Measurements from ENCODE around the gene ZBTB8B. TPM values are rescaled to one million over a fixed set of nuclear protein-coding genes. Genes with fewer than 3 reads are reported as not detected.
"Not testable (repeated sequence)": the region's sequence is repeated elsewhere in the genome, so short reads cannot be mapped to it uniquely, and the experiment has no call there.

The ZBTB8B gene
- polyA plus RNA-seq, 1 of the 3 experiments (the other 2 are of a cell fraction), result 0.08 TPM

DNA sequence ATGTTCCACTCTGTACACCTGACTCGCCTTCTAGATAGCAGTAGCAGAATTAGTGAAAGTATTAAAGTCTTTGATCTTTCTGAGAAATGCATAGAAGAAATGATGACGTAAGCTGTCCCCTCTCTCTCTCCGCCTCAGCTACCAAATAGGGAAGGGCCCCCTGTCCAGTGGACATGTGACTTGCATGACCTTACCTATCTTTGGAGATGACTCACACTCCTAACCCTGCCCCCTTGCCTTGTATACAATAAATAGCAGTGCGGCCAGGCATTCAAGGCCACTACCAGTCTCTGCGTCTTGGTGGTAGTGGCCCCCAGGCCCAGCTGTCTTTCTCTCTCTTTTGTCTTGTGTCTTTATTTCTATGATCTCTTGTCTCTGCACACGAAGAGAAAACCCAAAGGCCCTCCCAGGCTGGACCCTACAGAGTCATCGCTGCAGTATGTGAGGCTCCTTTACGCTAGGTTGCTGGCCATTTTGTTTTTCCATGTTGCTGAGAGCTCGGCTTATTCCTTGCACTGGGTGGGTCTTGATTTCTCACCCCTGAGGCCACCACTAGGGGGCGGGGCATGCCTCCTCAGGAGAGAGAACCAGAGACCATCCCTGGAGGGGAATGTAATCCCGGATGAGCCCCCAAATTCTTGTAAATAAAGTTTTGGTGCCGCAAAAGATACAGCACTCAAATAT lies 16.0 kb upstream of the ZBTB8B start:
- TF ChIP-seq, protein P1, sequence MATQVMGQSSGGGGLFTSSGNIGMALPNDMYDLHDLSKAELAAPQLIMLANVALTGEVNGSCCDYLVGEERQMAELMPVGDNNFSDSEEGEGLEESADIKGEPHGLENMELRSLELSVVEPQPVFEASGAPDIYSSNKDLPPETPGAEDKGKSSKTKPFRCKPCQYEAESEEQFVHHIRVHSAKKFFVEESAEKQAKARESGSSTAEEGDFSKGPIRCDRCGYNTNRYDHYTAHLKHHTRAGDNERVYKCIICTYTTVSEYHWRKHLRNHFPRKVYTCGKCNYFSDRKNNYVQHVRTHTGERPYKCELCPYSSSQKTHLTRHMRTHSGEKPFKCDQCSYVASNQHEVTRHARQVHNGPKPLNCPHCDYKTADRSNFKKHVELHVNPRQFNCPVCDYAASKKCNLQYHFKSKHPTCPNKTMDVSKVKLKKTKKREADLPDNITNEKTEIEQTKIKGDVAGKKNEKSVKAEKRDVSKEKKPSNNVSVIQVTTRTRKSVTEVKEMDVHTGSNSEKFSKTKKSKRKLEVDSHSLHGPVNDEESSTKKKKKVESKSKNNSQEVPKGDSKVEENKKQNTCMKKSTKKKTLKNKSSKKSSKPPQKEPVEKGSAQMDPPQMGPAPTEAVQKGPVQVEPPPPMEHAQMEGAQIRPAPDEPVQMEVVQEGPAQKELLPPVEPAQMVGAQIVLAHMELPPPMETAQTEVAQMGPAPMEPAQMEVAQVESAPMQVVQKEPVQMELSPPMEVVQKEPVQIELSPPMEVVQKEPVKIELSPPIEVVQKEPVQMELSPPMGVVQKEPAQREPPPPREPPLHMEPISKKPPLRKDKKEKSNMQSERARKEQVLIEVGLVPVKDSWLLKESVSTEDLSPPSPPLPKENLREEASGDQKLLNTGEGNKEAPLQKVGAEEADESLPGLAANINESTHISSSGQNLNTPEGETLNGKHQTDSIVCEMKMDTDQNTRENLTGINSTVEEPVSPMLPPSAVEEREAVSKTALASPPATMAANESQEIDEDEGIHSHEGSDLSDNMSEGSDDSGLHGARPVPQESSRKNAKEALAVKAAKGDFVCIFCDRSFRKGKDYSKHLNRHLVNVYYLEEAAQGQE (IDR thresholded peaks at IDR 0.05; ENCODE audit: low read depth, low read length), result no peak
- TF ChIP-seq, protein P2, sequence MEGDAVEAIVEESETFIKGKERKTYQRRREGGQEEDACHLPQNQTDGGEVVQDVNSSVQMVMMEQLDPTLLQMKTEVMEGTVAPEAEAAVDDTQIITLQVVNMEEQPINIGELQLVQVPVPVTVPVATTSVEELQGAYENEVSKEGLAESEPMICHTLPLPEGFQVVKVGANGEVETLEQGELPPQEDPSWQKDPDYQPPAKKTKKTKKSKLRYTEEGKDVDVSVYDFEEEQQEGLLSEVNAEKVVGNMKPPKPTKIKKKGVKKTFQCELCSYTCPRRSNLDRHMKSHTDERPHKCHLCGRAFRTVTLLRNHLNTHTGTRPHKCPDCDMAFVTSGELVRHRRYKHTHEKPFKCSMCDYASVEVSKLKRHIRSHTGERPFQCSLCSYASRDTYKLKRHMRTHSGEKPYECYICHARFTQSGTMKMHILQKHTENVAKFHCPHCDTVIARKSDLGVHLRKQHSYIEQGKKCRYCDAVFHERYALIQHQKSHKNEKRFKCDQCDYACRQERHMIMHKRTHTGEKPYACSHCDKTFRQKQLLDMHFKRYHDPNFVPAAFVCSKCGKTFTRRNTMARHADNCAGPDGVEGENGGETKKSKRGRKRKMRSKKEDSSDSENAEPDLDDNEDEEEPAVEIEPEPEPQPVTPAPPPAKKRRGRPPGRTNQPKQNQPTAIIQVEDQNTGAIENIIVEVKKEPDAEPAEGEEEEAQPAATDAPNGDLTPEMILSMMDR (IDR thresholded peaks at IDR 0.05), result peak; percentile 17
- H3K79me2 ChIP-seq (ENCODE audit: insufficient read depth), result no peaks in the 10 kb centered on the region
- H3K9ac ChIP-seq, result no peak overlapping the region
- H3K9me3 ChIP-seq, result no peaks in the 10 kb centered on the region
- no peak overlapping the region for H3K27ac ChIP-seq (ENCODE audit: low read depth in 2 of 2, low read length in 1 of 2)
- H3K36me3 ChIP-seq (replicated peaks in 1 of 2; ENCODE audit: control insufficient read depth in 1 of 2, insufficient read depth in 2 of 2, low read length in 1 of 2), result no peaks in the 10 kb centered on the region
- no peaks in the 10 kb centered on the region for H3K4me1 ChIP-seq (ENCODE audit: control insufficient read depth in 1 of 2, insufficient read depth in 2 of 2, low read depth in 1 of 2, low read length in 1 of 2)
- H3F3A ChIP-seq (replicated peaks; ENCODE audit: insufficient read depth), result no peaks in the 10 kb centered on the region
- POLR2A ChIA-PET, result no interaction called here
- H2AFZ ChIP-seq (ENCODE audit: low read depth), result no peak overlapping the region
- 72% methylated on average over 12 of the region's 12 CpGs for WGBS (ENCODE audit: low lambda C conversion rate)
- H3K4me3 ChIP-seq (ENCODE audit: low read depth in 2 of 2, low read length in 1 of 2), result no peak overlapping the region
- no peaks in the 10 kb centered on the region for H4K20me1 ChIP-seq (ENCODE audit: insufficient read depth)
- DNase-seq, result no peak
- H3K27me3 ChIP-seq (ENCODE audit: insufficient read depth), result no peaks in the 10 kb centered on the region; the same call in 1 of the 2 replicates
- H3K9me2 ChIP-seq, result no peaks in the 10 kb centered on the region
- CTCF ChIA-PET, result interaction anchor here (0.6 to 3.6 kb wide), 18 partner anchors 9 to 637 kb away, joined by 3 to 20 read pairs (median 4); partner anchors contain the start of genes MARCKSL1 and ZBTB8B
- H3K4me2 ChIP-seq, result no peak overlapping the region

DNA sequence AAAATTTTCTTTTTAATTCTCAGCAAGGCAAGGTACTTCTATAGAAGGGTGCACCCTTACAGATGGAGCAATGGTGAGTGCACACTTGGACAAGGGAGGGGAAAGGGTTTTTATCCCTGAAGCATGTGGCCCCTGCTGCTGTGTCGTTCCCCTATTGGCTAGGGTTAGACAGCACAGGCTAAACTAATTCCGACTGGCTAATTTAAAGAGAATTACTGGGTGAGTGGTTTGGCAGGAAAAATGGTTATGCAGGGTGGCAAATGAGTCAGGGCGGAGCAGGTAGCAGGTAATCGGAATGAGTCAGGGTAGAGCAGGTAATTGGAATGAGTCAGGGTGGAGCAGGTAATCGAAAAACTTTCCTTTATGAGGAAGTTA lies 15.4 kb upstream of the ZBTB8B start:
- H2AFZ ChIP-seq (ENCODE audit: low read depth); H3K9ac ChIP-seq; H3K27ac ChIP-seq (ENCODE audit: low read depth in 2 of 2, low read length in 1 of 2); H3K27me3 ChIP-seq (ENCODE audit: insufficient read depth); H3K9me3 ChIP-seq; H3K4me1 ChIP-seq (ENCODE audit: control insufficient read depth in 1 of 2, insufficient read depth in 2 of 2, low read depth in 1 of 2, low read length in 1 of 2); H3K4me2 ChIP-seq; H3K36me3 ChIP-seq (replicated peaks in 1 of 2; ENCODE audit: control insufficient read depth in 1 of 2, insufficient read depth in 2 of 2, low read length in 1 of 2); H3K9me2 ChIP-seq; H3K4me3 ChIP-seq (ENCODE audit: low read depth in 2 of 2, low read length in 1 of 2); H4K20me1 ChIP-seq (ENCODE audit: insufficient read depth); H3K79me2 ChIP-seq (ENCODE audit: insufficient read depth); POLR2A ChIA-PET; H3F3A ChIP-seq (replicated peaks; ENCODE audit: insufficient read depth); DNase-seq: not testable (repeated sequence)
- CTCF ChIA-PET, result interaction anchor here (0.9 to 3.6 kb wide), 8 partner anchors 13 to 246 kb away, joined by 3 to 20 read pairs (median 4); partner anchors contain the start of genes MARCKSL1 and ZBTB8B
- 75% methylated on average over 5 of the region's 5 CpGs for WGBS (ENCODE audit: low lambda C conversion rate)

DNA sequence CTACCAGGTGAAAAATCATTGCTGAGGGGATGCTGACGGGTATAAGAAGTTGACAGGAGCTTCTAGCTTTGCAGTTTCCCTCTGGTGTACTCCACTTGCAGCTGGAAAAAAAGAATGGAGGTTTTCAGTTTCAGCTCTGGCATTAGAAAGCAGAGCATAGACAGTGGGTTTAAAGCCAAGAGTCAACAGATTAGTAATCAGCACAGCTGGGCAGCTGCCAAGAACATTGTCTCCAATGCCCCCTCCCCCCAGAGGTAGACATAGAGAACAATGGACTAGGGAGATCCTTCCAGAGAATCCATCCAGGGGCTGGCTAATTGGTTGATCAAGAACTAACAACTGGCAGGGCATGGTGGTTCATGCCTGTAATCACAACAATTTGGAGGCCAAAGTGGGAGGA lies 10.1 kb upstream of the ZBTB8B start:
- CTCF ChIA-PET, result interaction anchor here (0.6 to 1.0 kb wide), 2 partner anchors 9 to 258 kb away, joined by 3 to 4 read pairs; partner anchors contain the start of gene ZBTB8B
- 8% methylated on average over 1 of the region's 1 CpG for WGBS (ENCODE audit: low lambda C conversion rate)
- no peak overlapping the region for H3K4me3 ChIP-seq (ENCODE audit: low read depth in 2 of 2, low read length in 1 of 2)
- POLR2A ChIA-PET, result no interaction called here
- H2AFZ ChIP-seq (ENCODE audit: low read depth), result no peak overlapping the region
- H3K36me3 ChIP-seq (replicated peaks in 1 of 2; ENCODE audit: control insufficient read depth in 1 of 2, insufficient read depth in 2 of 2, low read length in 1 of 2), result no peaks in the 10 kb centered on the region
- no peaks in the 10 kb centered on the region for H4K20me1 ChIP-seq (ENCODE audit: insufficient read depth)
- H3K9ac ChIP-seq, result no peak overlapping the region
- H3F3A ChIP-seq (replicated peaks; ENCODE audit: insufficient read depth), result no peaks in the 10 kb centered on the region
- no peaks in the 10 kb centered on the region for H3K9me2 ChIP-seq
- no peaks in the 10 kb centered on the region for H3K9me3 ChIP-seq
- H3K79me2 ChIP-seq (ENCODE audit: insufficient read depth), result no peaks in the 10 kb centered on the region
- H3K27me3 ChIP-seq (ENCODE audit: insufficient read depth), result no peaks in the 10 kb centered on the region; the same call in 1 of the 2 replicates
- no peaks in the 10 kb centered on the region; a peak in 1 of 4 replicates for H3K4me1 ChIP-seq (ENCODE audit: control insufficient read depth in 1 of 2, insufficient read depth in 2 of 2, low read depth in 1 of 2, low read length in 1 of 2)
- DNase-seq, result peak; percentile 35
- H3K27ac ChIP-seq (ENCODE audit: low read depth in 2 of 2, low read length in 1 of 2), result no peak overlapping the region
- H3K4me2 ChIP-seq, result no peak overlapping the region
- TF ChIP-seq, protein P1 (IDR thresholded peaks at IDR 0.05; ENCODE audit: low read depth, low read length), result no peak
- no peak for TF ChIP-seq ELF1 (IDR thresholded peaks at IDR 0.05)
- TF ChIP-seq, protein P3, sequence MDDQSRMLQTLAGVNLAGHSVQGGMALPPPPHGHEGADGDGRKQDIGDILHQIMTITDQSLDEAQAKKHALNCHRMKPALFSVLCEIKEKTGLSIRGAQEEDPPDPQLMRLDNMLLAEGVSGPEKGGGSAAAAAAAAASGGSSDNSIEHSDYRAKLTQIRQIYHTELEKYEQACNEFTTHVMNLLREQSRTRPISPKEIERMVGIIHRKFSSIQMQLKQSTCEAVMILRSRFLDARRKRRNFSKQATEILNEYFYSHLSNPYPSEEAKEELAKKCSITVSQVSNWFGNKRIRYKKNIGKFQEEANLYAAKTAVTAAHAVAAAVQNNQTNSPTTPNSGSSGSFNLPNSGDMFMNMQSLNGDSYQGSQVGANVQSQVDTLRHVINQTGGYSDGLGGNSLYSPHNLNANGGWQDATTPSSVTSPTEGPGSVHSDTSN (IDR thresholded peaks at IDR 0.05), result no peak
- TF ChIP-seq, protein P4, sequence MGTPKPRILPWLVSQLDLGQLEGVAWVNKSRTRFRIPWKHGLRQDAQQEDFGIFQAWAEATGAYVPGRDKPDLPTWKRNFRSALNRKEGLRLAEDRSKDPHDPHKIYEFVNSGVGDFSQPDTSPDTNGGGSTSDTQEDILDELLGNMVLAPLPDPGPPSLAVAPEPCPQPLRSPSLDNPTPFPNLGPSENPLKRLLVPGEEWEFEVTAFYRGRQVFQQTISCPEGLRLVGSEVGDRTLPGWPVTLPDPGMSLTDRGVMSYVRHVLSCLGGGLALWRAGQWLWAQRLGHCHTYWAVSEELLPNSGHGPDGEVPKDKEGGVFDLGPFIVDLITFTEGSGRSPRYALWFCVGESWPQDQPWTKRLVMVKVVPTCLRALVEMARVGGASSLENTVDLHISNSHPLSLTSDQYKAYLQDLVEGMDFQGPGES (IDR thresholded peaks at IDR 0.05; ENCODE audit: low read depth, low read length), result no peak
- no peak for TF ChIP-seq RAD21 (IDR thresholded peaks at IDR 0.05; ENCODE audit: low read length)
- TF ChIP-seq YY1 (IDR thresholded peaks at IDR 0.05; ENCODE audit: low read depth), result no peak
